Hematopoietic multipotent progenitor cell treated with erythropoietin and hydrocortisone succinate and interleukin-3 and kit ligand, for 8 days (in vitro differentiated cells): Measurements from ENCODE around the gene CDIPT.

Source experiments
- DNase-seq: peaks from one replicate; pipeline ENCODE4 v3.0.0-alpha.2; 2015

The CDIPT gene

DNA sequence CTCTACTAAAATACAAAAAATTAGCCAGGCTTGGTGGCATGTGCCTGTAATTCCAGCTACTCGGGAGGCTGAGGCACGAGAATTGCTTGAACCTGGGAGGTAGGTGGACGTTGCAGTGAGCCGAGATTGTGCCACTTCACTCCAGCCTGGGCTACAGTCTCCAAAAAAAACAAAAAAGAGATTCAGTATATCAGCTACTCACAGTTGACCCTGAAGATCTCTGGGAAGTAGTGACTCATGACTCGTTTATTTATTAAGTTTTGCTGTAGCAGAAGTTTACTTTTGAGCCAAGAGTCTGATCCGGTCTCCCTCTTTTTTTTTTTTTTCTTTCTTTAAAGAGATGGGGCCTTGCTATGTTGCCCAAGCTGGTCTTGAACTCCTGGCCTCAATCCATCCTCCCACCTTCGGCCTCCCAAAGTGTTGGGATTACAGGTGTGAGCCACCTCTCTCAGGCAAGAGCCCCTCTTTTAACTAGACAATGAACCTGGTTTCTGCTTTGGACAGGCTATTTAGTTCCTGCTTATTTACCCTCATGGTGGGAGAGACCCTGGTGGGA, 38.4 kb downstream of the CDIPT start:
- no peak for DNase-seq

- DNase-seq, result no peak
Measured at GRCh38 chr16:29821643-29822115, 41.3 kb downstream of the CDIPT start.

- DNase-seq, result no peak
Measured at GRCh38 chr16:29820730-29821642, 42.0 kb downstream of the CDIPT start.

DNA sequence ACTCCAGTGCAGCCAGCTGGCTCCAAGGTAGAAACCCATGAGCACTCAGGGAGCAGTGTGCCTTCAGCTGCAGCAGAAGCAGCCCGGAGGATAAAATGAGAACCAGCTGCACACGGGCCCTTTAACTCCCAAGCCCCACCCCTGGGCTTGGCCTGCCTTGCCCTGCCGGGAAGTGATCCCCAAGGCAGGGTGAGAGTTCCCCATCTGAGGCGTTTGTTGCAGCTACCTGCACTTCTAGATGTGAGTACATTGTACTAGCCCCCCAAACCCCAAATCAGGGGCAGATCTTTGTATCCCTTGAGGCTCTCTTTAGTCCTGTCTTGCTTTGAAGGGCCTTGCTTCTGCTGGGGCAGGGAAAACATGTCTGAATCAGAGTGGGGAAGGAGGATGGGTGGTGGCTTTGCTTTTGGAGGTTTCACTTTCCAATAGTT, 42.7 kb downstream of the CDIPT start, which contains the start of gene MVP:
TSS of gene MVP (plus strand) at position 192 of the 431 bp plus-strand sequence. CDS start 10,088 bp downstream, outside the sequence.
- peak; percentile 54 for DNase-seq

DNA sequence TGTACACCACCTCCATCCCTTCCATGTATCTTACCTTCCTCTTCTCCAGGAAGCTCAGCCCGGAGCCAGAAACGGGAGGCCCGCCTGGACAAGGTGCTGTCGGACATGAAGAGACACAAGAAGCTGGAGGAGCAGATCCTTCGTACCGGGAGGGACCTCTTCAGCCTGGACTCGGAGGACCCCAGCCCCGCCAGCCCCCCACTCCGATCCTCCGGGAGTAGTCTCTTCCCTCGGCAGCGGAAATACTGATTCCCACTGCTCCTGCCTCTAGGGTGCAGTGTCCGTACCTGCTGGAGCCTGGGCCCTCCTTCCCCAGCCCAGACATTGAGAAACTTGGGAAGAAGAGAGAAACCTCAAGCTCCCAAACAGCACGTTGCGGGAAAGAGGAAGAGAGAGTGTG, 43.5 kb downstream of the CDIPT start:
- DNase-seq, result no peak

- DNase-seq, result no peak
Measured at GRCh38 chr16:29818082-29818481, 44.9 kb downstream of the CDIPT start.

DNA sequence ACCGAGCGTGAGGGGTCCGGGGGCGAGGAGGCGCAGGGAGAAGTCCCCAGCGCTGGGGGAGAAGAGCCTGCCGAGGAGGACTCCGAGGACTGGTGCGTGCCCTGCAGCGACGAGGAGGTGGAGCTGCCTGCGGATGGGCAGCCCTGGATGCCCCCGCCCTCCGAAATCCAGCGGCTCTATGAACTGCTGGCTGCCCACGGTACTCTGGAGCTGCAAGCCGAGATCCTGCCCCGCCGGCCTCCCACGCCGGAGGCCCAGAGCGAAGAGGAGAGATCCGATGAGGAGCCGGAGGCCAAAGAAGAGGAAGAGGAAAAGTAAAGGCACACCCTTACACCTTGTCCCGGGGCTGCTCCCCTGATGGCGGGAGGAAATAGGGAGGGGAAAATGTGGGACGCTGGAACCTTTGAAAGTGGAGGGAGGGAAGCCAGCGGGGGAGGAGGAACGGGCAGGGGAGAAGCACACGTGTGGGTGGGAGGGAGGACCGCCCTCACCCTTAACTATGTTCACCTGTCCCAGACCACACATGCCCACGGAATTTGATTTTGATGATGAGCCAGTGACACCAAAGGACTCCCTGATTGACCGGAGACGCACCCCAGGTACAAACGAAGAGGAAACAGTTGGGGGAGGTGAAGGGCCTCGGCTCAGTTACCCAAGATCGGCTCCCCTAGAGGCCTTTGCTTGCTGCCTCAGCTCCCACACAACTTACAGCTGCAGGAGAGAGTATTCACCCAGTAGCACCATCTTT, 46.2 kb downstream of the CDIPT start:
- peak; percentile 68 for DNase-seq

- peak; percentile 98 for DNase-seq
Measured at GRCh38 chr16:29815793-29816693, 47.0 kb downstream of the CDIPT start, which contains the start of gene PAGR1. PAGR1 (plus strand) TSS chr16:29816152; CDS start chr16:29816526, 374 bp downstream.

DNA sequence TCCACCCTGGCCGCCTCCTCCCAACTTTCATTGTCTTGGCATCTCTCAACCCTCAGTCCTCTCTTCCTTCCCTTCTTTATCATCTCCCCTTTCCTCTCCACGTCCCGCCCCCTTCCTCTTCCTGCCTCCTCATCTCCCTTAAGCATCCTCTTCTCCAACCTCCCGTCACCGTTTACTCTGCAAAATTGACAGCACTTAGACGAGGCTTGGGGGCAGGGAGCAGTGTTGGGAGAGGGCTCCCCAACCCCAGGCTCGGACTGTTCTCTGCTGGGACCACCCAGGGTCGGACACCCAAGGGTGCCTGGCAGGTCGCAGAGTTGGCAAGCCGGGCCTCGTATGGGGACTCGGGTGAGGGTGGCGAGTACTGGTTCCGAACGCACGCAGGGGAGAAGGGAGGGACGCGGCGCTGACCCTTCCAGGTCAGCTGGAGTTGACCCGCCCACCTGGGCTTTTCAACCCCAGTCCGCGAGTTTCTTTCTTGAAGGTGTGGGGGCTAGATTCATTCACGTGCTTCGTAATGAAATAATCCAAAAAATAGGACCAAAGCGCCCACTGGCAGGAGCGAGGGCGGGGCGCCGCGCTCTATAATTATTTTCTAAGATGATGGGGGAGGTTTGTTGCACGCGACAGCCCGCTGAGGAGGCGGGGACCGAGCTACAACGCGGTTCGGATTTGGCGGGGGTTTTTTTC, 47.8 kb downstream of the CDIPT start:
- DNase-seq, result no peak

GRCh38 chr16:29814592-29814991, 48.4 kb downstream of the CDIPT start:
- no peak for DNase-seq

DNA sequence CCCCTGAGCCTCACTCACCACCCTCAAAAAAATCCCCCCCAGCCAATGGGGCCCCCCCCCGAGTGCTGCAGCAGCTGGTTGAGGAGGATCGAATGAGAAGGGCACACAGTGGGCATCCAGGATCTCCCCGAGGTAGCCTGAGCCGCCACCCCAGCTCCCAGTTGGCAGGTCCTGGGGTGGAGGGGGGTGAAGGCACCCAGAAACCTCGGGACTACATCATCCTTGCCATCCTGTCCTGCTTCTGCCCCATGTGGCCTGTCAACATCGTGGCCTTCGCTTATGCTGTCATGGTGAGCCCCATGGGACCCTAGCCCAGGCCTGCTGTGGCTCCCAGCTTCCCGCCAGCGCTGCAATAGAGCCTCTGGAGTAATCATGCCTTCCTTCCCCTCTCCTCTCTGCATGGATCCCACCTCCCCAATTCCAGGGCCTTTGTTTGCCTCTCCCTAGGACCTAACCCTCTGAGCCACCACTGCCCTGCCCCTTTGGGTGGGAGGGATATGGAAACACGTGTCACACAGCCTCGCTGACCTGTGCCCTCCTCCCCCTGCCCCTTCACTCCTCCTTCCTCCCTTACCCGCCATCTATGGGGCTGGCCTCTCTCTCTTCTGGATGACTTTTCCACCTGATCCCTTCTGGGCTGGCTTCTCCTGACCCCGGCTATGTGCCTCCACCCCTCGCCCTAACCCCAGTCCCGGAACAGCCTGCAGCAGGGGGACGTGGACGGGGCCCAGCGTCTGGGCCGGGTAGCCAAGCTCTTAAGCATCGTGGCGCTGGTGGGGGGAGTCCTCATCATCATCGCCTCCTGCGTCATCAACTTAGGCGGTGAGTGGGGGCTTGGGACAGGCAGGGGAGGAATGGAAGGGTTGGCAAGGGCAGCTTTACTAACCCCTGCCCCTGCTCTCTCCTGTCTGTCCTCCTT, 49.1 kb downstream of the CDIPT start:
- no peak for DNase-seq

GRCh38 chr16:29812754-29813643, 50.0 kb downstream of the CDIPT start:
- no peak for DNase-seq

- peak; percentile 52 for DNase-seq
Measured at GRCh38 chr16:29811896-29812665, 50.9 kb downstream of the CDIPT start, which contains the start of gene PRRT2. PRRT2 (plus strand) TSS chr16:29812193; CDS start chr16:29813055, 862 bp downstream.

DNA sequence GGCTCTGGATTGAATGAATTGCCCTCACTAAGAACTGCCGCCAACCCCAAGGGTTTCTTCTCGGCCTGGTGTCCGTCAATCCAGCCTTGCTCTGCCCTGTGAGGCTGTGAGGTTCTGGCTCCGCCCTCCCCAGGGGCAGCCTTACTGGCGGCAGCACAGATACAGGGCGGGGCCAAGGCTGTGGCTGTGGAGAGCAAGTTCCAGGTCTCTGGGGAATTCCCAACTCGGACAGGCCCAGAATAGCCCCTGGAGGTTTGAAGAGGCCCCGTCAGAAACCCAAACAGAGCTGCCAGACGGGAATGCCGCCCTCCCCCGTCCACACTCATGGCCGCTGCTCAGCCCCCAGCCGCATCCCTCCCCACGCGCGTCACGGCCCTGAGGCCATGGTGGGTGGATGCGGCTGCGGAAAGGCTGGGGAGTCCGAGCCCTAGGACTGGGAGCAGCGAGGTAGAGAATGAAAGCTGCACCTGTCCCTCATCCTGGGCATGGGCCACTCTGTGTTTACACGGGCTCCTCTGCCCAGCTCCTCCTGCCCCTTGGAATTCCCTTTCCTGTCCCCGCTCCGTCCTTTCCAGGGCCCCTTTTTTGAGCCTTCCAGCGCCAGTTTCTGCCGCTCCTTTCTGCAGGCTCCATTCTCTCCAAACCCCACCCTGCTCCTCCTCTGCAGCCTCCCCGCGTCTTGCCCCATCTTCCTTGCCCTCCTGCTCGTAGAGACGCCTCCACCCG, 51.7 kb downstream of the CDIPT start:
- DNase-seq, result peak; percentile 89

DNA sequence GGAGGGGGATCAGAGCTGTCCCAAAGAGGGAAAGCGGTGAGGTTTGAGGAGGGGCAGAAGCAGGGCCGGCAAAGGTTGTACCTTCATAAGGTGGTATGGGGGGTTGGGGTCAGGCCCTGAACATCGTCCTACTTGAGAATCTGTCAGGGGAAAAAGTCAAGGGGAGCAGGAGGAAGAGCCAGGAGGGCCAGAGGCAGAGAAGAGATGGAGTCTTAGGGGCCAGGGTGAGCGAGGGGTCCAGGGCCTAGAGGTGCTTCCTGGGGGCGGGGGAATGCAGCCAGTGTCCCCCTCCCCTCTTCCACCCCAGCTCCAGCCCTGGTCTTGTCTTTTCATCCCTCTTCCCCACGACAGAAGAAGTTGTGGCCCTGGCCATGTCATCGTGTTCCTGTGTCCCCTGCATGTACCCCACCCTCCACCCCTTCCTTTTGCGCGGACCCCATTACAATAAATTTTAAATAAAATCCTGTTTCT, 52.3 kb downstream of the CDIPT start:
- no peak for DNase-seq

- no peak for DNase-seq
Measured at GRCh38 chr16:29809850-29810698, 53.0 kb downstream of the CDIPT start.
